GM12878 (cell line): ENCODE results near the gene CBX8. TPM values are rescaled to one million over a fixed set of nuclear protein-coding genes. Genes with fewer than 3 reads are reported as not detected.

Experiments
- ATAC-seq: fragments of 200-7000 bp; cut with Tn5 transposase; 3 replicates; pipeline ENCODE4 v1.9.1; 2020; ENCODE audit warnings: mild to moderate bottlenecking, moderate library complexity
- BruUV-seq: library from RNA; stranded (reverse); fragments of 400-500 nt; replicated peaks from 2 replicates; lab custom pipeline; 2021; lab: Mats Ljungman, UMichigan
- CTCF ChIA-PET: fragments of 300-600 bp; sonication (Branson Sonifier 250); formaldehyde crosslinking; extraction: SDS; loops from one replicate; lab custom pipeline; 2021; ENCODE audit warnings: inconsistent platforms; lab: Yijun Ruan, JAX
- POLR2A ChIA-PET: fragments of 350-600 bp; formaldehyde crosslinking; extraction: SDS; loops from one replicate; lab custom pipeline; 2021; ENCODE audit warnings: inconsistent platforms; lab: Charles Lee
- RAD21 ChIA-PET: fragments of 300-600 bp; sonication (Branson Sonifier 250); formaldehyde crosslinking; loops from one replicate; lab custom pipeline; 2023; ENCODE audit warnings: antibody characterized with exemption; ENCODE audit not compliant: unreplicated experiment; lab: Charles Lee
- SMC1A ChIA-PET: fragments of 300-600 bp; sonication (Branson Sonifier 250); formaldehyde crosslinking; loops from one replicate; lab custom pipeline; 2023; ENCODE audit not compliant: unreplicated experiment, uncharacterized antibody; lab: Charles Lee
- DNase-seq: peaks from one replicate; pipeline ENCODE4 v3.0.0-alpha.2; 2011; ENCODE audit warnings: low read depth, low spot score
- FAIRE-seq: peaks from 3 replicates; lab custom pipeline; 2011; peaks lifted over from hg19 to GRCh38; lab: Jason Lieb, UNC
- H2AFZ ChIP-seq: 2 replicates; pipeline ENCODE4 v1.6.0; 2011; ENCODE audit warnings: low read depth, low read length, control low read depth; ENCODE audit not compliant: control insufficient read depth
- H3K27ac ChIP-seq: 2 replicates; pipeline ENCODE4 v1.5.1; 2011; ENCODE audit warnings: control low read depth; ENCODE audit not compliant: control insufficient read depth, insufficient read depth
- H3K27me3 ChIP-seq, 2 experiments: replicated peaks in 1 of 2; 2 replicates each; pipeline versions ENCODE4 v1.6.0 to v1.6.1; 2011; ENCODE audit warnings: low read length in 1 of 2; ENCODE audit not compliant: control insufficient read depth in 2 of 2, insufficient read depth in 2 of 2
- H3K36me3 ChIP-seq, 2 experiments: 2 replicates each; pipeline ENCODE4 v1.5.1; 2011; ENCODE audit warnings: low read length in 1 of 2; ENCODE audit not compliant: control insufficient read depth in 2 of 2, insufficient read depth in 2 of 2
- H3K4me1 ChIP-seq: 2 replicates; pipeline ENCODE4 v1.6.1; 2011; ENCODE audit warnings: mild to moderate bottlenecking, low read length, moderate library complexity, mixed read lengths; ENCODE audit not compliant: control insufficient read depth, insufficient read depth
- H3K4me2 ChIP-seq: 2 replicates; pipeline ENCODE4 v1.6.0; 2011; ENCODE audit warnings: control low read depth; ENCODE audit not compliant: control insufficient read depth, insufficient read depth
- H3K4me3 ChIP-seq: fragments of 200-600 bp; sonication (generic); 2 replicates; pipeline ENCODE4 v1.5.1; 2016
- H3K79me2 ChIP-seq: 2 replicates; pipeline ENCODE4 v1.6.0; 2011; ENCODE audit warnings: low read length; ENCODE audit not compliant: control insufficient read depth, insufficient read depth
- H3K9ac ChIP-seq: 2 replicates; pipeline ENCODE4 v1.8.0; 2011; ENCODE audit warnings: low read length, control low read depth, mixed read lengths; ENCODE audit not compliant: control insufficient read depth, insufficient read depth
- H3K9me3 ChIP-seq: replicated peaks from 3 replicates; pipeline ENCODE4 v1.5.1; 2011; ENCODE audit warnings: mild to moderate bottlenecking, low read length; ENCODE audit not compliant: control insufficient read depth, insufficient read depth
- H4K20me1 ChIP-seq: 2 replicates; pipeline ENCODE4 v1.6.0; 2011; ENCODE audit not compliant: control insufficient read depth, insufficient read depth
- BHLHE40 ChIP-seq, 2 experiments: fragments of 450-650 bp in 1 of 2; IDR thresholded peaks; 2 replicates each; pipeline ENCODE4 v1.6.1; 2011 to 2017; ENCODE audit warnings: low read depth in 2 of 2, borderline replicate concordance in 1 of 2, improper control_type of control experiment in 1 of 2, low read length in 1 of 2, mild to moderate bottlenecking in 1 of 2
- CHD2 ChIP-seq: IDR thresholded peaks from 2 replicates; pipeline ENCODE4 v1.6.1; 2011; ENCODE audit warnings: low read depth, low read length, improper control_type of control experiment, borderline replicate concordance
- CREB1 ChIP-seq: IDR thresholded peaks from 2 replicates; pipeline ENCODE4 v1.6.1; 2012; ENCODE audit warnings: low read depth, mild to moderate bottlenecking, inconsistent platforms
- DPF2 ChIP-seq: fragments of 450-650 bp; IDR thresholded peaks from 2 replicates; pipeline ENCODE4 v1.6.1; 2017; ENCODE audit warnings: mild to moderate bottlenecking
- EGR1 ChIP-seq, 2 experiments: IDR thresholded peaks; 1 replicate in 1 of 2; 2 replicates in 1 of 2; pipeline ENCODE4 v1.6.1; 2011 to 2012; ENCODE audit warnings: low read depth in 2 of 2, low read length in 2 of 2, borderline replicate concordance in 1 of 2, mild to moderate bottlenecking in 1 of 2, moderate library complexity in 1 of 2
- GATAD2B ChIP-seq: fragments of 450-650 bp; conservative IDR thresholded peaks from 2 replicates; pipeline ENCODE4 v1.6.1; 2017; ENCODE audit warnings: low read depth, mild to moderate bottlenecking, moderate library complexity
- IKZF1 ChIP-seq: fragments of 450-650 bp; conservative IDR thresholded peaks from 2 replicates; pipeline ENCODE4 v1.6.1; 2017; ENCODE audit warnings: antibody characterized with exemption, mild to moderate bottlenecking
- LARP7 ChIP-seq: fragments of 450-650 bp; IDR thresholded peaks from 2 replicates; pipeline ENCODE4 v1.6.1; 2017; ENCODE audit warnings: mild to moderate bottlenecking
- NFYB ChIP-seq: IDR thresholded peaks from 2 replicates; pipeline ENCODE4 v1.6.1; 2011; ENCODE audit warnings: low read depth, mild to moderate bottlenecking, low read length, improper control_type of control experiment, moderate library complexity; ENCODE audit not compliant: insufficient read depth
- NR2F1 ChIP-seq: fragments of 450-650 bp; conservative IDR thresholded peaks from 2 replicates; pipeline ENCODE4 v1.6.1; 2017; ENCODE audit warnings: mild to moderate bottlenecking
- POLR2A ChIP-seq: IDR thresholded peaks from 2 replicates; pipeline ENCODE4 v1.6.1; 2011; ENCODE audit warnings: low read depth, mild to moderate bottlenecking, low read length
- RELA ChIP-seq: fragments of 450-650 bp; IDR thresholded peaks from 2 replicates; pipeline ENCODE4 v1.8.0; 2014; ENCODE audit warnings: borderline replicate concordance; ENCODE audit not compliant: partially characterized antibody
- WGBS: methylation state at CpG from one replicate; pipeline ENCODE4 v1.1.6; 2016; ENCODE audit warnings: low lambda C conversion rate; ENCODE audit not compliant: insufficient replicate concordance, insufficient coverage; ENCODE audit errors: missing lambda C conversion rate; 5-methylcytosine and 5-hydroxymethylcytosine counted together
- in situ Hi-C: fragments of 300-500 bp; cut with MboI; formaldehyde crosslinking; loops from 9 replicates; pipeline ENCODE4 v1.14.3; 2018; ENCODE audit warnings: mixed read lengths
- intact Hi-C: fragments of 100-400 bp; cut with micrococcal nuclease; formaldehyde crosslinking; loops from one replicate; pipeline ENCODE4 v1.14.2; 2022; ENCODE audit not compliant: unreplicated experiment
- polyA plus RNA-seq, 11 experiments: library from polyadenylated mRNA; depleted of rRNA in 4 of 11; unstranded in 6 of 11; stranded (reverse) in 5 of 11; fragments of >200 nt; fragmentation: Nextera tagmentation in 4 of 11; fragmentation: Illumina TruSeq in 1 of 11; extraction: Ambion mirVana in 4 of 11; extraction: Trizol in 1 of 11; gene quantifications; 1 replicate in 1 of 11; 2 replicates in 10 of 11; pipeline versions ENCODE4 v1.2.1 to v1.2.3, GENCODE V29; 2011 to 2016; ENCODE audit warnings: inconsistent platforms in 2 of 11, missing spikeins in 2 of 11, low read depth in 1 of 11
- total RNA-seq, 4 experiments: library from RNA; depleted of rRNA in 3 of 4; stranded (reverse); fragments of >200 nt in 3 of 4; fragmentation: Illumina TruSeq in 1 of 4; extraction: Trizol in 1 of 4; gene quantifications; 2 replicates each; pipeline versions ENCODE4 v1.2.1 to v1.2.3, GENCODE V29; 2013 to 2021
- TF ChIP-seq, protein P1 (sequence below): fragments of 450-650 bp; conservative IDR thresholded peaks from 2 replicates; pipeline ENCODE4 v1.6.1; 2017; ENCODE audit warnings: mild to moderate bottlenecking, moderate library complexity

CBX8 gene
- total and polyA plus RNA-seq, 10 of the 15 experiments (the other 5 are each of a cell fraction or from before 2014, with no cell fraction given) = 0.03 to 6.7 (median 1.9) TPM

DNA sequence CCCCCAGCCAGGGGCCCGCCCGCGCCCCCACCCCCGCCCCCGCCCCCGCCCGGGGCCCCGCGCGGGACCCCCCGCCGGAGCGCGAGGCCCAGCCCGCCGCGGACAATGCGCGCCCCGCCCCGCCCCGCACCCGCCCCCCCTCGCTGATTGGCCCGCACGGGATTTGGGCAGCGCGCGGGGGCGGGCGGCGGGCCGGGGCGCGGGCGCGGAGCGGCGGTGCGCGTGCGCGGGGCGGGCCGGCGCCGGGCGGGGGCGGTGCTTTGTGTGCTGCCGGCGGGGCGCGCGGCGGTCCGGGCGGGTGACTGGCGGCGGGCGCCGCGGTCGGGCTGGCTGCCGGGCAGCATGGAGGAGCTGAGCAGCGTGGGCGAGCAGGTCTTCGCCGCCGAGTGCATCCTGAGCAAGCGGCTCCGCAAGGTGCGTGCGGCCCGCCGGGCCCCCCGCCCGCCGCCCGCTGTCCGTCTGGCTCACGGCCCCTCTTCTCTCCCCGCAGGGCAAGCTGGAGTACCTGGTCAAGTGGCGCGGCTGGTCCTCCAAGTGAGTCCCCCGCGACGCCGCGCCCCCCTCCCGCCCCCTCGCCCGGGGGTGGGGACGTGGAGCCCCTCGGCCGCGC lies 18.9 kb downstream of the CBX8 start, which contains the start of gene CBX2:
Gene CBX2, plus strand, starts transcription at position 255 of the 610 bp plus-strand sequence. Its CDS starts 88 bp downstream, at position 343.
- ChIA-PET POLR2A (no interaction called here), RAD21 (interaction anchor here (0.6 to 1.1 kb wide), 2 partner anchors 32 to 61 kb away, joined by 3 read pairs; partner anchors contain the start of gene CBX4), SMC1A (interaction anchor here (1.3 to 1.4 kb wide), 2 partner anchors 9 to 19 kb away, joined by 3 read pairs; partner anchors contain the start of gene CBX8), CTCF (interaction anchor here (0.8 to 1.6 kb wide), 6 partner anchors 9 to 323 kb away, joined by 3 to 6 read pairs (median 4); partner anchors contain the start of gene GAA)
- H3K4me3 ChIP-seq = peak within 1 kb of the TSS; percentile 75
- no TSS peak for BruUV-seq
- no peak within 1 kb of the TSS for H3K27ac ChIP-seq
- FAIRE-seq (no peak), DNase-seq (no peak), ATAC-seq (peak; percentile 82)
- in situ Hi-C loops (no loop called here), intact Hi-C loops (no loop called here)
- TF ChIP-seq EGR1 (IDR thresholded peaks at IDR 0.05; ENCODE audit: borderline replicate concordance in 1 of 2, low read depth in 2 of 2, low read length in 2 of 2) = peak in 1 of 2 experiments; percentile 85; a peak in 2 of 3 replicates
- TF ChIP-seq NR2F1 = 0 out of 2 replicates have a peak, but pooled peaks have one; percentile 10
- TF ChIP-seq DPF2 = peak; percentile 43; the same call in 1 of the 2 replicates
- peak in 1 of 2 experiments; percentile 55; a peak in 2 of 4 replicates for TF ChIP-seq BHLHE40 (IDR thresholded peaks at IDR 0.05; ENCODE audit: borderline replicate concordance in 1 of 2, low read depth in 2 of 2, low read length in 1 of 2)
- no peak for TF ChIP-seq CREB1
- TF ChIP-seq IKZF1 = peak; percentile 65; the same call in 1 of the 2 replicates
- TF ChIP-seq LARP7 = 0 out of 2 replicates have a peak, but pooled peaks have one; percentile 54
- peak; percentile 51 for TF ChIP-seq GATAD2B
- TF ChIP-seq, protein P1, sequence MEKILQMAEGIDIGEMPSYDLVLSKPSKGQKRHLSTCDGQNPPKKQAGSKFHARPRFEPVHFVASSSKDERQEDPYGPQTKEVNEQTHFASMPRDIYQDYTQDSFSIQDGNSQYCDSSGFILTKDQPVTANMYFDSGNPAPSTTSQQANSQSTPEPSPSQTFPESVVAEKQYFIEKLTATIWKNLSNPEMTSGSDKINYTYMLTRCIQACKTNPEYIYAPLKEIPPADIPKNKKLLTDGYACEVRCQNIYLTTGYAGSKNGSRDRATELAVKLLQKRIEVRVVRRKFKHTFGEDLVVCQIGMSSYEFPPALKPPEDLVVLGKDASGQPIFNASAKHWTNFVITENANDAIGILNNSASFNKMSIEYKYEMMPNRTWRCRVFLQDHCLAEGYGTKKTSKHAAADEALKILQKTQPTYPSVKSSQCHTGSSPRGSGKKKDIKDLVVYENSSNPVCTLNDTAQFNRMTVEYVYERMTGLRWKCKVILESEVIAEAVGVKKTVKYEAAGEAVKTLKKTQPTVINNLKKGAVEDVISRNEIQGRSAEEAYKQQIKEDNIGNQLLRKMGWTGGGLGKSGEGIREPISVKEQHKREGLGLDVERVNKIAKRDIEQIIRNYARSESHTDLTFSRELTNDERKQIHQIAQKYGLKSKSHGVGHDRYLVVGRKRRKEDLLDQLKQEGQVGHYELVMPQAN = 0 out of 2 replicates have a peak, but pooled peaks have one; percentile 33
- TF ChIP-seq NFYB = peak; percentile 56; the same call in 1 of the 2 replicates
- TF ChIP-seq POLR2A = peak; percentile 50; the same call in 1 of the 2 replicates
- TF ChIP-seq CHD2 = no peak
- no peak for TF ChIP-seq RELA
- no peaks in the 10 kb centered on the region for H3K79me2 ChIP-seq
- no CpG with 5 or more reads among the region's 96 CpGs for WGBS
- peaks cover 7 to 11% of the 10 kb centered on the region in 2 experiments for H3K27me3 ChIP-seq
- H3K4me2 ChIP-seq = peak within 1 kb of the TSS; percentile 95
- no peaks in the 10 kb centered on the region for H3K36me3 ChIP-seq
- peaks cover 11% of the 10 kb centered on the region for H3K4me1 ChIP-seq
- H4K20me1 ChIP-seq = no peaks in the 10 kb centered on the region
- H2AFZ ChIP-seq = peak within 1 kb of the TSS; percentile 74
- no peaks in the 10 kb centered on the region for H3K9me3 ChIP-seq
- H3K9ac ChIP-seq = no peak within 1 kb of the TSS; the same call in 1 of the 2 replicates
